ENCODE measurements around the gene ZMIZ1. TPM values are rescaled to one million over a fixed set of nuclear protein-coding genes. Genes with fewer than 3 reads are reported as not detected.

ZMIZ1 gene
- total RNA-seq, 1 donor from 2014 or later: 173 TPM

- Mint-ChIP-seq H3K4me3 (no peak overlapping the region), H3K27ac (no peak overlapping the region), H3K9me3 (no peaks in the 10 kb centered on the region), H3K27me3 (ENCODE audit: low read depth) (no peaks in the 10 kb centered on the region), H3K36me3 (peaks cover 21% of the 10 kb centered on the region), H3K4me1 (peaks cover 28% of the 10 kb centered on the region)
- TF ChIP-seq, protein P1, sequence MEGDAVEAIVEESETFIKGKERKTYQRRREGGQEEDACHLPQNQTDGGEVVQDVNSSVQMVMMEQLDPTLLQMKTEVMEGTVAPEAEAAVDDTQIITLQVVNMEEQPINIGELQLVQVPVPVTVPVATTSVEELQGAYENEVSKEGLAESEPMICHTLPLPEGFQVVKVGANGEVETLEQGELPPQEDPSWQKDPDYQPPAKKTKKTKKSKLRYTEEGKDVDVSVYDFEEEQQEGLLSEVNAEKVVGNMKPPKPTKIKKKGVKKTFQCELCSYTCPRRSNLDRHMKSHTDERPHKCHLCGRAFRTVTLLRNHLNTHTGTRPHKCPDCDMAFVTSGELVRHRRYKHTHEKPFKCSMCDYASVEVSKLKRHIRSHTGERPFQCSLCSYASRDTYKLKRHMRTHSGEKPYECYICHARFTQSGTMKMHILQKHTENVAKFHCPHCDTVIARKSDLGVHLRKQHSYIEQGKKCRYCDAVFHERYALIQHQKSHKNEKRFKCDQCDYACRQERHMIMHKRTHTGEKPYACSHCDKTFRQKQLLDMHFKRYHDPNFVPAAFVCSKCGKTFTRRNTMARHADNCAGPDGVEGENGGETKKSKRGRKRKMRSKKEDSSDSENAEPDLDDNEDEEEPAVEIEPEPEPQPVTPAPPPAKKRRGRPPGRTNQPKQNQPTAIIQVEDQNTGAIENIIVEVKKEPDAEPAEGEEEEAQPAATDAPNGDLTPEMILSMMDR (IDR thresholded peaks at IDR 0.05; ENCODE audit: unreplicated experiment): no peak
- DNase-seq (ENCODE audit: low spot score in 2 of 2, unreplicated experiment in 2 of 2): no peak
These were observed 57.8 kb downstream of the ZMIZ1 start for GRCh38 chr10:79126351-79127080.

- Mint-ChIP-seq H3K4me1 (peaks cover 34% of the 10 kb centered on the region), H3K9me3 (no peaks in the 10 kb centered on the region), H3K27me3 (ENCODE audit: low read depth) (no peaks in the 10 kb centered on the region), H3K36me3 (peaks cover 21% of the 10 kb centered on the region), H3K4me3 (no peak overlapping the region), H3K27ac (peak overlapping the region; percentile 25)
- no peak for DNase-seq (ENCODE audit: low spot score in 2 of 2, unreplicated experiment in 2 of 2)
- TF ChIP-seq, protein P1 (IDR thresholded peaks at IDR 0.05; ENCODE audit: unreplicated experiment): no peak
These were observed 58.6 kb downstream of the ZMIZ1 start for GRCh38 chr10:79127151-79127961.

GRCh38 chr10:79128241-79128922, 59.6 kb downstream of the ZMIZ1 start:
- Mint-ChIP-seq H3K4me3 (no peak overlapping the region), H3K27me3 (ENCODE audit: low read depth) (no peaks in the 10 kb centered on the region), H3K4me1 (peaks cover 41% of the 10 kb centered on the region), H3K9me3 (no peaks in the 10 kb centered on the region), H3K27ac (no peak overlapping the region), H3K36me3 (peaks cover 21% of the 10 kb centered on the region)
- no peak for DNase-seq (ENCODE audit: low spot score in 2 of 2, unreplicated experiment in 2 of 2)
- TF ChIP-seq, protein P1 (IDR thresholded peaks at IDR 0.05; ENCODE audit: unreplicated experiment): no peak

- peaks cover 41% of the 10 kb centered on the region for H3K4me1 Mint-ChIP-seq
- peaks cover 21% of the 10 kb centered on the region for H3K36me3 Mint-ChIP-seq
- DNase-seq (ENCODE audit: low spot score in 2 of 2, unreplicated experiment in 2 of 2): no peak
- no peaks in the 10 kb centered on the region for H3K9me3 Mint-ChIP-seq
- H3K4me3 Mint-ChIP-seq: no peak overlapping the region
- H3K27me3 Mint-ChIP-seq (ENCODE audit: low read depth): no peaks in the 10 kb centered on the region
- TF ChIP-seq, protein P1 (IDR thresholded peaks at IDR 0.05; ENCODE audit: unreplicated experiment): no peak
- H3K27ac Mint-ChIP-seq: peak overlapping the region; percentile 47
These were observed 60.1 kb downstream of the ZMIZ1 start for GRCh38 chr10:79128923-79129305.

- H3K36me3 Mint-ChIP-seq: peaks cover 19% of the 10 kb centered on the region
- TF ChIP-seq, protein P1 (IDR thresholded peaks at IDR 0.05; ENCODE audit: unreplicated experiment): no peak
- no peak for DNase-seq (ENCODE audit: low spot score in 2 of 2, unreplicated experiment in 2 of 2)
These were observed 60.7 kb downstream of the ZMIZ1 start for GRCh38 chr10:79129361-79129997.

More at GRCh38 chr10:79129361-79129997, 60.7 kb downstream of the ZMIZ1 start:
- no peaks in the 10 kb centered on the region for H3K27me3 Mint-ChIP-seq (ENCODE audit: low read depth)
- peak overlapping the region; percentile 47 for H3K27ac Mint-ChIP-seq
- H3K4me1 Mint-ChIP-seq: peaks cover 41% of the 10 kb centered on the region
- H3K4me3 Mint-ChIP-seq: no peak overlapping the region
- no peaks in the 10 kb centered on the region for H3K9me3 Mint-ChIP-seq

Data from mesothelial cell of epicardium (in vitro differentiated cells).